ENCODE results near the gene MASP2.

DNA sequence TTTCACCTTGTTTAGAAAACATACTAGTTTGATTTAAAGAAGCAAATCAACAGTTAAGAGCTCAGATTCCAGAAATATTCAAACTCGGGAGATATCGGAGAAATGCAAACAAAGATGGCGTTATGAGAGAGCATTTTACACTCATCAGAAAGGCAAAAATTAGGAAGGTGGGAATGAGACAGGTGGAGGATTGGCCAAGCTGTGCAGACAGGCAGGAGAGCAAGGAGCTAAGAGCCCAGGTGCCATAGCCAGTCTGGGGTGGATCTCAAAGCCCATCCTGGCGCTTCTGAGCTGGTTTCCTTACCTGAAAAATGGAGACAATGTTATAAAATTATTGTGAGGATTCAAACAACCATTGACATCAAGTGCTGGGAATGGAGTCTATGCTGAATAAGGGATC lies 54.2 kb downstream of the MASP2 start:
- TF ChIP-seq, protein P1, sequence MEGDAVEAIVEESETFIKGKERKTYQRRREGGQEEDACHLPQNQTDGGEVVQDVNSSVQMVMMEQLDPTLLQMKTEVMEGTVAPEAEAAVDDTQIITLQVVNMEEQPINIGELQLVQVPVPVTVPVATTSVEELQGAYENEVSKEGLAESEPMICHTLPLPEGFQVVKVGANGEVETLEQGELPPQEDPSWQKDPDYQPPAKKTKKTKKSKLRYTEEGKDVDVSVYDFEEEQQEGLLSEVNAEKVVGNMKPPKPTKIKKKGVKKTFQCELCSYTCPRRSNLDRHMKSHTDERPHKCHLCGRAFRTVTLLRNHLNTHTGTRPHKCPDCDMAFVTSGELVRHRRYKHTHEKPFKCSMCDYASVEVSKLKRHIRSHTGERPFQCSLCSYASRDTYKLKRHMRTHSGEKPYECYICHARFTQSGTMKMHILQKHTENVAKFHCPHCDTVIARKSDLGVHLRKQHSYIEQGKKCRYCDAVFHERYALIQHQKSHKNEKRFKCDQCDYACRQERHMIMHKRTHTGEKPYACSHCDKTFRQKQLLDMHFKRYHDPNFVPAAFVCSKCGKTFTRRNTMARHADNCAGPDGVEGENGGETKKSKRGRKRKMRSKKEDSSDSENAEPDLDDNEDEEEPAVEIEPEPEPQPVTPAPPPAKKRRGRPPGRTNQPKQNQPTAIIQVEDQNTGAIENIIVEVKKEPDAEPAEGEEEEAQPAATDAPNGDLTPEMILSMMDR (IDR thresholded peaks at IDR 0.05), result no peak
- TF ChIP-seq POLR2AphosphoS5 (IDR thresholded peaks at IDR 0.05), result no peak
